ENCODE measurements around the gene GSN. TPM values are rescaled to one million over a fixed set of nuclear protein-coding genes. Genes with fewer than 3 reads are reported as not detected.
A peak's percentile ranks its signal among the peaks of the same experiment; 100 is the strongest.

The GSN gene
- total and polyA plus RNA-seq, 9 of the 15 experiments (the other 6 are each of a cell fraction or from before 2014, with no cell fraction given), result 0.39 to 16.6 (median 8.2) TPM

DNA sequence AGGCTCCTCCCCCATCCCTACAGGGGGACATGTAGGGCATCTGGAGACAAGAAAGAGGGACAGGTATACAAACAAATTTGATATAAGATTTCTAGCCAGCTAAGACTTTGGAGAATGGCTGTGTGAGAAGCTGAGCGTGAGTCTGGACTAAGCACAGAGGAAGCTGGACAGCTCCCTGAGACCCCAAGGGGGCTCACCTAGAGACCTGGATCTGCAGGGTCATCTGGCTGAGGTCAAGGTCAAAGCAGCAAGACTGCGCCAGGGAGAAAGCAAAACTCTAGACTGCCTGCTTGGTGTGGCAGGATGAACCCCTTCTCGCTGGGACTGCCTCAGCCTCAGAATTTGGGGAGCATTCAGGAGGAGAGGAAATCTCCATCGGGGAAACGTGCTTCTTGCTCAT is 8.0 kb upstream of the GSN start:
- Histone ChIP-seq H3K9ac (ENCODE audit: insufficient read depth in 1 of 2, low read depth in 2 of 2, low read length in 2 of 2) (no peak overlapping the region), H3K4me1 (replicated peaks in 1 of 2; ENCODE audit: control insufficient read depth in 2 of 2, insufficient read depth in 2 of 2, low read length in 2 of 2) (no peaks in the 10 kb centered on the region), H3K27ac (ENCODE audit: extremely low read depth, low read depth, low read length) (no peak overlapping the region), H4K20me1 (replicated peaks; ENCODE audit: control insufficient read depth, insufficient read depth, low read length) (no peaks in the 10 kb centered on the region), H3K4me2 (ENCODE audit: insufficient read depth, low read length) (no peak overlapping the region), H3K27me3 (ENCODE audit: control insufficient read depth in 2 of 2, insufficient read depth in 2 of 2, low read length in 2 of 2) (peaks cover 0 to 7% of the 10 kb centered on the region in 2 experiments; a peak in 1 of 5 replicates), H3K79me2 (ENCODE audit: control insufficient read depth, insufficient read depth, low read length) (no peaks in the 10 kb centered on the region), H3K4me3 (no peak overlapping the region), H2AFZ (ENCODE audit: low read depth, low read length) (no peak overlapping the region), H3K36me3 (ENCODE audit: control insufficient read depth, insufficient read depth, low read length) (no peaks in the 10 kb centered on the region), H3K9me3 (replicated peaks; ENCODE audit: control insufficient read depth, insufficient read depth, low read depth, low read length) (no peaks in the 10 kb centered on the region), H3K9me1 (ENCODE audit: control insufficient read depth, insufficient read depth, low read length) (no peaks in the 10 kb centered on the region)
- no peak for DNase-seq (ENCODE audit: extremely low read depth in 1 of 4, low spot score in 3 of 4)
- CTCF ChIA-PET (ENCODE audit: low intra/inter-chr PET ratio), result no interaction called here
- intact Hi-C loops (cut with micrococcal nuclease), result no loop called here
- 11% methylated on average over 5 of the region's 5 CpGs for WGBS (ENCODE audit: insufficient coverage, low coverage, missing lambda C conversion rate)
- BruUV-seq (replicated peaks), result no TSS peak
- FAIRE-seq, result no peak
- in situ Hi-C loops (cut with MboI), result no loop called here
- POLR2A ChIA-PET, result interaction anchor here (1.9 kb wide), 1 partner anchor 9 kb away, joined by 12 read pairs; the partner anchor contains the start of gene GSN
- ATAC-seq, result no peak
- TF ChIP-seq SMARCA5 (IDR thresholded peaks at IDR 0.05), result no peak
- peak; percentile 78 for TF ChIP-seq ZBTB7A (IDR thresholded peaks at IDR 0.05; ENCODE audit: borderline replicate concordance, control insufficient read depth, low read depth, low read length)
- no peak for TF ChIP-seq ZNF347 (CRISPR knock-in tag; IDR thresholded peaks at IDR 0.05; ENCODE audit: low read depth)
- TF ChIP-seq HDGF (IDR thresholded peaks at IDR 0.05), result no peak
- TF ChIP-seq, protein P1, sequence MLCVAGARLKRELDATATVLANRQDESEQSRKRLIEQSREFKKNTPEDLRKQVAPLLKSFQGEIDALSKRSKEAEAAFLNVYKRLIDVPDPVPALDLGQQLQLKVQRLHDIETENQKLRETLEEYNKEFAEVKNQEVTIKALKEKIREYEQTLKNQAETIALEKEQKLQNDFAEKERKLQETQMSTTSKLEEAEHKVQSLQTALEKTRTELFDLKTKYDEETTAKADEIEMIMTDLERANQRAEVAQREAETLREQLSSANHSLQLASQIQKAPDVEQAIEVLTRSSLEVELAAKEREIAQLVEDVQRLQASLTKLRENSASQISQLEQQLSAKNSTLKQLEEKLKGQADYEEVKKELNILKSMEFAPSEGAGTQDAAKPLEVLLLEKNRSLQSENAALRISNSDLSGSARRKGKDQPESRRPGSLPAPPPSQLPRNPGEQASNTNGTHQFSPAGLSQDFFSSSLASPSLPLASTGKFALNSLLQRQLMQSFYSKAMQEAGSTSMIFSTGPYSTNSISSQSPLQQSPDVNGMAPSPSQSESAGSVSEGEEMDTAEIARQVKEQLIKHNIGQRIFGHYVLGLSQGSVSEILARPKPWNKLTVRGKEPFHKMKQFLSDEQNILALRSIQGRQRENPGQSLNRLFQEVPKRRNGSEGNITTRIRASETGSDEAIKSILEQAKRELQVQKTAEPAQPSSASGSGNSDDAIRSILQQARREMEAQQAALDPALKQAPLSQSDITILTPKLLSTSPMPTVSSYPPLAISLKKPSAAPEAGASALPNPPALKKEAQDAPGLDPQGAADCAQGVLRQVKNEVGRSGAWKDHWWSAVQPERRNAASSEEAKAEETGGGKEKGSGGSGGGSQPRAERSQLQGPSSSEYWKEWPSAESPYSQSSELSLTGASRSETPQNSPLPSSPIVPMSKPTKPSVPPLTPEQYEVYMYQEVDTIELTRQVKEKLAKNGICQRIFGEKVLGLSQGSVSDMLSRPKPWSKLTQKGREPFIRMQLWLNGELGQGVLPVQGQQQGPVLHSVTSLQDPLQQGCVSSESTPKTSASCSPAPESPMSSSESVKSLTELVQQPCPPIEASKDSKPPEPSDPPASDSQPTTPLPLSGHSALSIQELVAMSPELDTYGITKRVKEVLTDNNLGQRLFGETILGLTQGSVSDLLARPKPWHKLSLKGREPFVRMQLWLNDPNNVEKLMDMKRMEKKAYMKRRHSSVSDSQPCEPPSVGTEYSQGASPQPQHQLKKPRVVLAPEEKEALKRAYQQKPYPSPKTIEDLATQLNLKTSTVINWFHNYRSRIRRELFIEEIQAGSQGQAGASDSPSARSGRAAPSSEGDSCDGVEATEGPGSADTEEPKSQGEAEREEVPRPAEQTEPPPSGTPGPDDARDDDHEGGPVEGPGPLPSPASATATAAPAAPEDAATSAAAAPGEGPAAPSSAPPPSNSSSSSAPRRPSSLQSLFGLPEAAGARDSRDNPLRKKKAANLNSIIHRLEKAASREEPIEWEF (CRISPR knock-in tag; IDR thresholded peaks at IDR 0.05), result no peak
- TF ChIP-seq, protein P2, sequence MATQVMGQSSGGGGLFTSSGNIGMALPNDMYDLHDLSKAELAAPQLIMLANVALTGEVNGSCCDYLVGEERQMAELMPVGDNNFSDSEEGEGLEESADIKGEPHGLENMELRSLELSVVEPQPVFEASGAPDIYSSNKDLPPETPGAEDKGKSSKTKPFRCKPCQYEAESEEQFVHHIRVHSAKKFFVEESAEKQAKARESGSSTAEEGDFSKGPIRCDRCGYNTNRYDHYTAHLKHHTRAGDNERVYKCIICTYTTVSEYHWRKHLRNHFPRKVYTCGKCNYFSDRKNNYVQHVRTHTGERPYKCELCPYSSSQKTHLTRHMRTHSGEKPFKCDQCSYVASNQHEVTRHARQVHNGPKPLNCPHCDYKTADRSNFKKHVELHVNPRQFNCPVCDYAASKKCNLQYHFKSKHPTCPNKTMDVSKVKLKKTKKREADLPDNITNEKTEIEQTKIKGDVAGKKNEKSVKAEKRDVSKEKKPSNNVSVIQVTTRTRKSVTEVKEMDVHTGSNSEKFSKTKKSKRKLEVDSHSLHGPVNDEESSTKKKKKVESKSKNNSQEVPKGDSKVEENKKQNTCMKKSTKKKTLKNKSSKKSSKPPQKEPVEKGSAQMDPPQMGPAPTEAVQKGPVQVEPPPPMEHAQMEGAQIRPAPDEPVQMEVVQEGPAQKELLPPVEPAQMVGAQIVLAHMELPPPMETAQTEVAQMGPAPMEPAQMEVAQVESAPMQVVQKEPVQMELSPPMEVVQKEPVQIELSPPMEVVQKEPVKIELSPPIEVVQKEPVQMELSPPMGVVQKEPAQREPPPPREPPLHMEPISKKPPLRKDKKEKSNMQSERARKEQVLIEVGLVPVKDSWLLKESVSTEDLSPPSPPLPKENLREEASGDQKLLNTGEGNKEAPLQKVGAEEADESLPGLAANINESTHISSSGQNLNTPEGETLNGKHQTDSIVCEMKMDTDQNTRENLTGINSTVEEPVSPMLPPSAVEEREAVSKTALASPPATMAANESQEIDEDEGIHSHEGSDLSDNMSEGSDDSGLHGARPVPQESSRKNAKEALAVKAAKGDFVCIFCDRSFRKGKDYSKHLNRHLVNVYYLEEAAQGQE (IDR thresholded peaks at IDR 0.05; ENCODE audit: borderline replicate concordance), result peak; percentile 58
- TF ChIP-seq, protein P2 (CRISPR knock-in tag; IDR thresholded peaks at IDR 0.05; ENCODE audit: low read depth), result no peak
- peak; percentile 57; the same call in 1 of the 2 replicates for TF ChIP-seq ESRRA (IDR thresholded peaks at IDR 0.05; ENCODE audit: borderline replicate concordance, low read depth)
- TF ChIP-seq CREBBP (IDR thresholded peaks at IDR 0.05; ENCODE audit: low read depth, low read length), result no peak

Measured in K562 (cell line).